HG02678 (cell line): ENCODE data around the gene GRM7.

Experiments used
- ATAC-seq: cut with Tn5 transposase; IDR thresholded peaks from one replicate; pipeline ENCODE4 v1.9.1; 2021; ENCODE audit warnings: mild to moderate bottlenecking, moderate library complexity; ENCODE audit not compliant: unreplicated experiment

The GRM7 gene

GRCh38 chr3:7695049-7695448, 834.1 kb downstream of the GRM7 start:
- ATAC-seq, result no peak

GRCh38 chr3:7696320-7696719, 835.4 kb downstream of the GRM7 start:
- no peak for ATAC-seq

DNA sequence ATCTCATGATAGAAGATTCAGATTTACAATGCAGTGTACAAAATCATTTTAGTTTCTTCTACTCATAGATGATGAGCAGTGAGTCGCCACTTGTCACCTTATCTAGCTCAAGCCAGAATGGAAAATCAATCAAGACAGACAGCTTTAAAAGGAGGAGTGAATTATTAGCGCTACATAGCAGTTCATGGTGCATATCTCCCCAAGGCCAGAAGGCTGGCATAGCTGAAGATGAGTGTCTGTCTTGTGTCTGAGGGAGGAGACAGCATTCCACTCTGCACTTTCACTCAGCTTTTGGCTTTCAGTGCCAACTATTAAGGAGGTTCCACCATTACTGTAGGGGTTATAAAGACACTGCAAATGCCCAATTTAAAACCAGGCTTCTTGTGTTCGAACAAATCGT, 836.6 kb downstream of the GRM7 start:
- ATAC-seq, result no peak

DNA sequence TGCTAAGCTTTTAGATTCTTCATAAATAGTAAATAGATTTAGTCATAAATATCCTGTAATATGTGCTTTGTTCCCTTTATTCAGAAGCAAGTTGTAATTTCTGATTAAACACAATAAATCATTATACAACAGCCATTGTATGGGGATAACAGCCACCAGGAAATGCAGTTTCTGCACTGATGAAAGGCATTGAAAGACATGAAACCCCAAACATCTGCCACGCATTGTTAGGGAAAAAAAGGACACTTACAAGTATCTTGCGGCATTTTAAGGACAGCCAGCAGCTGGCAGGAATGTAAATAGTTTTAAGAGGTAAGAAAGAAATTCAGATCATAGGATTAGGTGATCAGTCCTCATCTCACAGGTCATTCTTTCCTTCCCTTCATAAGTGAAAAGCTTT, 839.6 kb downstream of the GRM7 start:
- no peak for ATAC-seq

DNA sequence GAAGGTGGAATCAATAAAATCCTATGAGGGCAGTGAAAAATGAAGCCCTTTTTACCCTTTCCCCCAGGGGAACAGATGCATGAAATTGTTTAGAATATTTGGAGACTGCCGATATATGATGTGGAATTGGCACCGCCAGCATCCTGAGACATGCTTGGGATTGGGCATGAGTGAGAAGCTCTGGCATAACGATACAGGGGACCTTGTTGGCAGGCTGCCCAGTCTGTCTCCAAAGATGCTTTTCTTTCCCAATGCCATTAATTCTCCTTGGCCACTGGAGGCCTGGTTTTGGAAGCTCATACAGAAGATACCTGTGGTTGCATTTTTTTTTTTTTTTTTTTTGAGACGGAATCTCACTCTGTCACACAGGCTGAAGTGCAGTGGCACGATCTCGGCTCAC, 840.1 kb downstream of the GRM7 start:
- no peak for ATAC-seq

DNA sequence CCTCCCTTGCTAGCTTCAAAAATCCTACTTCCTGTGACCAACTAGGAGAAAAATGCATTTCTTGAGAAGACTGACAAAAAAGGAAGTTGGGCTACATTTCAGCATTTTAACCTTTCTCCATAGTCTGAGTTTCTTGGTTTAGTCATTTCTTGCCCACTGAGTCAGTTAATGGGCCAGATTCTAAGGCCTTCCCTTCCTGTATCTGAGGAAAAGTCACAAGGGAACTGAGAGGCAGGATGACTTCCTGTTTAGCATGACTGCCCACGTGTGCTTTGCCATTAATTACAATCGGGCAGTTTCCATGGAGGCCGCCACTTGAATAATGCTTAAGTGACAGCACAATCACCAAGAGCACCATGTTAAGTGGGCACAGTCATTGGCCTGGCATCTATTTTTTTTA, 846.3 kb downstream of the GRM7 start:
- no peak for ATAC-seq

DNA sequence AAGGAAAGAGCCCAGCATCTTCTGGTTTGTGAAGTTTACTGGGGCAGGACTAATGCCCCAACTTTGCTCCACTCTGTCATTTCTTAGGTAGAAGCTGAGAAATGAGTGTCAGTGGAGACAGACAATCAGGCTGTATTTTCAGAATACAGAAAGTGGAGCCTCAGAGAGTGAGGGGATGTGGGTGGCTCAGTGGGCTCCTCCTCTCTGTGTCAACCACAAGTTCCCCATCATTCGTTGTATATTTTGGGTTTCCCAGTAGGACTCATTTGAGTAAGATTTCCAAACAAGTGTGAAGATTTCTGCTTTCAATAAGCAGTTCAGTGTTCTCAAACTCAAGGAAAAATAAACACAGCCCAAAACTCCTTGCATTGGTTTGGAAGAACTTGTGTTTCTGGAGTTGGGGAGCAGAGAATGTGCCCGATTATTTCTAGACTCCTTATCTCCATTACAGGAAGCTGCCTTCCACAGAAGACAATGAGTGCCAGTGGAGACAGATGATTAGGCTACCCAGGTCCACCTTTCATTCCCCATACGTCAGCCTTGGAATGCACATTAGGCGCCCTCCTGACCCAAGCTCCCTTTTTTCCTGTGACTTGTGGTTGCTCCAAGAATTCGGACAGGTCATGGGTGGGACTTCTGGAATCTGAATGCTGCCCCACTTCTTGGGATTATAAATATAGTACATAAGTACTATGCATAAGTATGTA, 848.6 kb downstream of the GRM7 start:
- ATAC-seq, result no peak

DNA sequence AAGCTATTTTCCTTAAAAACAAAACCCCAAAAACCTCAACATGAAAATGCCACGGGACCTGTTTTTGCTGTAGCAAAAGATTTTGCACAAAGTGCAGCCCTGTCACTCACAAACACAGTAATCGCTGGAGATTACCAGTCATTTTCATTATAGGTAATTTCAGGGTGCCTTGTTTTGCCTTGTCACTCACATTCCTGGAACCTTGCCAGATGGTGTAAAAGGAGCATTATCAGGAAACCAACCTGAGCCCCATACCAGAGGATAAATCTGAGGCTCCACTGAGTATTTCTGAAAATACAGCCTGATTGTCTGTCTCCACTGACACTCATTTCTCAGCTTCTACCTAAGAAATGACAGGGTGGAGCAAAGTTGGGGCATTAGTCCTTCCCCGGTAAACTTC, 849.4 kb downstream of the GRM7 start:
- no peak for ATAC-seq

- ATAC-seq, result no peak
These were observed 852.8 kb downstream of the GRM7 start for GRCh38 chr3:7713724-7714123.

DNA sequence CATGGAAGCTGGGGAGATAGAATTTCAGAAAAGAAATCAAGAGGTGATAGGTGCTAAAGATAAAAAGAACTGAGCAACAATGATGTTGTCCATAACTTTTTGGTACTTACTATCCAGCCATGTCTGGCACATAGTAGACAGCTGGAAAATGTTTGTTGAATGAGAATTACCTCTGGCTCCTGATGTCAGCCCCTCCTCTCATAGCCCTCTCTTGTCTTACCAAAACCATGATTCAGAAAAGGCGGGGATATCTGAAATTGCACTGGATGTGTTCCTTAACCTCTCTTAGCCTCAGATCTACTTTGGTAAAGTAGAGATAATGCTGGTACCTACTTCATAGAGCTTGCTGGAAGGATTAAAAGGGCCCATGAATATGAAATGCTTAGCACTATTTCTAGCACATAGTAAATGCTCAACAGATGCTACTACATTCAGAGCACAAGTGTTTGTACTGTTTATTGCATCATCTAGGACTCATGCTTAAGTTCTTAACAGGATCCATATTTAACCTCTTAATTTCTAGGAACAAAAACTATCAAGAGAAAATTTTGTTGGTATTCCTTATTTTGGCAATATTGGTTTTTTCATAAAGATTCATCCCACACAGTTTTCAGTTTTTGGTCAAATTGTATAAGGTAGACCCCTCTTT, 859.9 kb downstream of the GRM7 start:
- ATAC-seq, result no peak

DNA sequence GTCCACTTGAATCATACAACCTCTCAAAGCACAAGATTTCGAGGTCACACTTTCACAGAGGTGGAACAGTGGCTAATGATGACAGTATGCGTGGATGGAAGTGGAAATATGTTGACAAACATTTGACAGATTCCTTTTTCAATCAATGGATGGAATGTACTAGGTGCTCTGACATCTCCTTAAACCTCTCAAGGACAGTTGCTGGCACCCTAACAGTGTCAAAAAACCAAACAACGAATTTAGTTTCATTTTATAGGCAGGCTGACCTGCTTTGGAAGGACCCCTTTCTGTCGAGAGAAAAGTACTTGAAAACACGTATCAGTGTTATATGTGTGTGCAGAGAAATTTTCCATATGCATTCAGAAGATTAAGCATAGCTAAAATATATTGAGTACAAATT, 861.0 kb downstream of the GRM7 start:
- ATAC-seq, result no peak

- no peak for ATAC-seq
These were observed 867.9 kb downstream of the GRM7 start for GRCh38 chr3:7728566-7729519.

DNA sequence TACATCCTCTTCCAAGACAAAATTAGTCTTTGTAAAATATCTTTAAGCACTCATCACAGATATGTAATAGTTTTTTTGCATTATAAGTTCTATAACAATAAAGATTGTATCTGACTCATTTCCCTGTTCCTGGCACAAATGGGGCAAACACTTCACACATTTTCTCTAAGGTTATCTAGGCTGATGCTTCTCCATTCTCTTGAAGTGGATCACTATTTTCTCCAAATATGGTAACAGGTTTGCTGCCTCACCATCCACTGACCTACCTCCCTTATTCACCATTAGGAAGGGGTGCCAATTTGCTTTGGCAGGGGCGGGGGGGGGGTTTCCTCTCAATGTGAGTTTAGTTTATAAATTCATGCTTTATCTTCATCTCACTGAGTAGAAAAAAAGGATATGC, 873.0 kb downstream of the GRM7 start:
- ATAC-seq, result no peak

GRCh38 chr3:7734456-7734855, 873.5 kb downstream of the GRM7 start:
- no peak for ATAC-seq

- no peak for ATAC-seq
These were observed 876.3 kb downstream of the GRM7 start for GRCh38 chr3:7737263-7737662.

- ATAC-seq, result no peak
These were observed 878.8 kb downstream of the GRM7 start for GRCh38 chr3:7739754-7740153.

DNA sequence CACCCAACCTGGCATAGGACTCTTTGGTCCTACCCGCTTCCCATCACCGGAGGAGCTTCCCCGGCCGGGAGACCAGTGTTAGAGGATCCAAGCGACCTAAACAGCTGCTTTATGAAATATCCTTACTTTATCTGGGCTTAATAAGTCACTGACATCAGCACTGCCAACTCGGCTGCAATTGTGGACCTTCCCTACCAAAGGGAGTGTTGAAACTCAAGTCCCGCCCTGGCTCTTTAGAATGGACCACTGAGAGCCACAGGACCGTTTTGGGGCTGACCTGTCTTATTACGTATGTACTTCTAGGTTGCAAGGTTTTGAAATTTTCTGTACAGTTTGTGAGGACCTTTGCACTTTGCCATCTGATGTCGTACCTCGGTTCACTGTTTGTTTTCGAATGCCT, 879.5 kb downstream of the GRM7 start:
- no peak for ATAC-seq

- ATAC-seq, result no peak
These were observed 883.9 kb downstream of the GRM7 start for GRCh38 chr3:7744850-7745249.

- no peak for ATAC-seq
These were observed 884.8 kb downstream of the GRM7 start for GRCh38 chr3:7745711-7746110.

DNA sequence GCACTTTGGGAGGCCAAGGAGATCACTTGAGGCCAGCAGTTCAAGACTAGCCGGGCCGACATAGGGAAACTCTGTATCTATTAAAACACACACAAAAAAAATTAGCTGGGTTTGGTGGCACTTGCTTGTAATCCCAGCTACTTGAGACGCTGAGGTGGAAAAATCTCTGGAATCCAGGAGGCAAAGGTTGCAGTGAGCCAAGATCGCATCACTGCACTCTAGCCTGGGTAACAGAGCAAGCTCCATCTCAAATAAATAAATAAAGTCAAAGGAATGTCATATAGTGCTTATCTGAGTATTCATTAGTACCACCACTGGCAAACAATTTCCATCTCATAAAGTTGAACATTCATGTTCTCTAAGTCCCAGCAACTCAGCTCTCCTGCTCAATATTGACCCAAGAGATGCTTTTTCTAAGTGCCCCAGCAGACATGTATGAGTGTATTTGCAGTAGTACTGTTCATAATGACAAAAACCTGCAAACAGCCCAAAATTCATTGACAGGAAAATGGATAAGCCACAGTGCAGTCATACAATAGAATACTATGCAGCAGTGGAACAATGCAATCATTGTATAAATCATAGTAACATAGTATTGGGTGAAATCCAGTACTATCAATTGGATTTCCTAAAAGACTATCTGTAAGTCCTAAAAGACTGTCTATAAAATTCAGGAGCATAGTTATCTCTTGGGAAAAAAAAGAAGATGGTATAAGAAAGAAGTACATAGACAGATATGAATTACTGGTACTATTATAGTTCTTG, 889.2 kb downstream of the GRM7 start:
- no peak for ATAC-seq

DNA sequence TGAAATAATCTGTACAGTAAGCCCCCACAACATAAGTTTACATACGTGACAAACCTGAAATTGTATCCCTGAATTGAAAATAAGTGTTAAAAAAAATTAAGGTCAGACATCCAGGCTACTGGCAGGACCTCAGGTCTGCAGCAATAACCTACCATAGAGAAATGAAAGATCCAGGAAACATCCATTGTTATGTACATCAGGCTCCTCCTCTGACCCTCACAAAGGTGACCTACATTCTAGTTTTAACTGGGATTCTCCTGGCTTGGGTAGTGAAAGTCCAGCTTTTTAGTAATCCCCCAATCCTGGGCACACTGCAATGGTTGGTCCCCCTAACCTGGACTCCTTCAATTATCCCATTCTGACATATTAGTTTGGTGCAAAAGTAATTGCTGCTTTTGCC, 891.1 kb downstream of the GRM7 start:
- ATAC-seq, result no peak
